ENCODE data around the gene CD101.

DNA sequence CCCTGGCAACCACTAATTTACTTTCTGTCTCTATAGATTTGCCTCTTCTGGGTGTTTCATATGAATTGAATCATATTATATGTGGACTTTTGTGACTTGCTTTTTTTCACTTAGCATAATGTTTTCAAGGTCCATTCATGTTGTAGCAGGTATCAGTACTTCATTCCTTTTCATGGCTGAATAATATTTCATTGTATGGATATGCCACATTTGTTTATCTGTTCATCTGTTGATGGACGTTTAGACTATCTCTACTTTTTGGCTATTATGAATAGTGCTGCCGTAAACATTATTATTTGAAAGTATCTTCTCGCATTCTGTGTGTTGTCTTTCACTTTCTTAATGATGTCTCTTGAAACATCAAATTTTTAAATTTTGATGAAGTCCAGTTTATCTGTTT lies 32.8 kb upstream of the CD101 start:
- TF ChIP-seq, protein P1, sequence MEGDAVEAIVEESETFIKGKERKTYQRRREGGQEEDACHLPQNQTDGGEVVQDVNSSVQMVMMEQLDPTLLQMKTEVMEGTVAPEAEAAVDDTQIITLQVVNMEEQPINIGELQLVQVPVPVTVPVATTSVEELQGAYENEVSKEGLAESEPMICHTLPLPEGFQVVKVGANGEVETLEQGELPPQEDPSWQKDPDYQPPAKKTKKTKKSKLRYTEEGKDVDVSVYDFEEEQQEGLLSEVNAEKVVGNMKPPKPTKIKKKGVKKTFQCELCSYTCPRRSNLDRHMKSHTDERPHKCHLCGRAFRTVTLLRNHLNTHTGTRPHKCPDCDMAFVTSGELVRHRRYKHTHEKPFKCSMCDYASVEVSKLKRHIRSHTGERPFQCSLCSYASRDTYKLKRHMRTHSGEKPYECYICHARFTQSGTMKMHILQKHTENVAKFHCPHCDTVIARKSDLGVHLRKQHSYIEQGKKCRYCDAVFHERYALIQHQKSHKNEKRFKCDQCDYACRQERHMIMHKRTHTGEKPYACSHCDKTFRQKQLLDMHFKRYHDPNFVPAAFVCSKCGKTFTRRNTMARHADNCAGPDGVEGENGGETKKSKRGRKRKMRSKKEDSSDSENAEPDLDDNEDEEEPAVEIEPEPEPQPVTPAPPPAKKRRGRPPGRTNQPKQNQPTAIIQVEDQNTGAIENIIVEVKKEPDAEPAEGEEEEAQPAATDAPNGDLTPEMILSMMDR (IDR thresholded peaks at IDR 0.05; ENCODE audit: insufficient read depth, low read length), result no peak
- TF ChIP-seq POLR2AphosphoS5 (IDR thresholded peaks at IDR 0.05; ENCODE audit: low read depth) (no peak), GABPA (IDR thresholded peaks at IDR 0.05; ENCODE audit: low read depth) (no peak)
- TF ChIP-seq, protein P2, sequence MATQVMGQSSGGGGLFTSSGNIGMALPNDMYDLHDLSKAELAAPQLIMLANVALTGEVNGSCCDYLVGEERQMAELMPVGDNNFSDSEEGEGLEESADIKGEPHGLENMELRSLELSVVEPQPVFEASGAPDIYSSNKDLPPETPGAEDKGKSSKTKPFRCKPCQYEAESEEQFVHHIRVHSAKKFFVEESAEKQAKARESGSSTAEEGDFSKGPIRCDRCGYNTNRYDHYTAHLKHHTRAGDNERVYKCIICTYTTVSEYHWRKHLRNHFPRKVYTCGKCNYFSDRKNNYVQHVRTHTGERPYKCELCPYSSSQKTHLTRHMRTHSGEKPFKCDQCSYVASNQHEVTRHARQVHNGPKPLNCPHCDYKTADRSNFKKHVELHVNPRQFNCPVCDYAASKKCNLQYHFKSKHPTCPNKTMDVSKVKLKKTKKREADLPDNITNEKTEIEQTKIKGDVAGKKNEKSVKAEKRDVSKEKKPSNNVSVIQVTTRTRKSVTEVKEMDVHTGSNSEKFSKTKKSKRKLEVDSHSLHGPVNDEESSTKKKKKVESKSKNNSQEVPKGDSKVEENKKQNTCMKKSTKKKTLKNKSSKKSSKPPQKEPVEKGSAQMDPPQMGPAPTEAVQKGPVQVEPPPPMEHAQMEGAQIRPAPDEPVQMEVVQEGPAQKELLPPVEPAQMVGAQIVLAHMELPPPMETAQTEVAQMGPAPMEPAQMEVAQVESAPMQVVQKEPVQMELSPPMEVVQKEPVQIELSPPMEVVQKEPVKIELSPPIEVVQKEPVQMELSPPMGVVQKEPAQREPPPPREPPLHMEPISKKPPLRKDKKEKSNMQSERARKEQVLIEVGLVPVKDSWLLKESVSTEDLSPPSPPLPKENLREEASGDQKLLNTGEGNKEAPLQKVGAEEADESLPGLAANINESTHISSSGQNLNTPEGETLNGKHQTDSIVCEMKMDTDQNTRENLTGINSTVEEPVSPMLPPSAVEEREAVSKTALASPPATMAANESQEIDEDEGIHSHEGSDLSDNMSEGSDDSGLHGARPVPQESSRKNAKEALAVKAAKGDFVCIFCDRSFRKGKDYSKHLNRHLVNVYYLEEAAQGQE (IDR thresholded peaks at IDR 0.05; ENCODE audit: insufficient replicate concordance, low read depth), result no peak
